A549 (cell line): ENCODE results near the gene MORC3. TPM values are rescaled to one million over a fixed set of nuclear protein-coding genes. Genes with fewer than 3 reads are reported as not detected.
"Not testable (repeated sequence)": the region's sequence is repeated elsewhere in the genome, so short reads cannot be mapped to it uniquely, and the experiment has no call there.

Experiments
- ATAC-seq, 2 experiments: fragments of 200-7000 bp in 1 of 2; fragments of >200 bp in 1 of 2; cut with Nextera tagmentation in 1 of 2; cut with Tn5 transposase in 1 of 2; 3 replicates each; pipeline versions ENCODE4 v1.8.0 to v1.9.1; 2018 to 2020; ENCODE audit warnings: mild to moderate bottlenecking in 1 of 2, moderate library complexity in 1 of 2
- CTCF ChIA-PET: fragments of 300-600 bp; sonication (Branson Sonifier 250); formaldehyde crosslinking; extraction: SDS; loops from one replicate; lab custom pipeline; 2021; ENCODE audit warnings: antibody characterized with exemption, inconsistent platforms; lab: Yijun Ruan, JAX
- POLR2A ChIA-PET: fragments of 350-600 bp; formaldehyde crosslinking; extraction: SDS; loops from one replicate; lab custom pipeline; 2021; ENCODE audit warnings: antibody characterized with exemption, inconsistent platforms; lab: Yijun Ruan, JAX
- DNase-seq, 2 experiments: peaks; one replicate each; pipeline versions ENCODE4 v3.0.0 to v3.0.0-alpha.2; 2011 to 2016; ENCODE audit warnings: low read depth in 1 of 2, low spot score in 1 of 2
- FAIRE-seq: peaks from 2 replicates; lab custom pipeline; 2011; peaks lifted over from hg19 to GRCh38; lab: Jason Lieb, UNC
- H3K27ac ChIP-seq, 2 experiments: fragments of >200 bp; sonication (Bioruptor Twin); formaldehyde crosslinking; 3 replicates each; pipeline ENCODE4 v1.5.1; 2016 to 2017
- H3K4me1 ChIP-seq: fragments of >200 bp; sonication (Bioruptor Twin); formaldehyde crosslinking; 3 replicates; pipeline ENCODE4 v1.6.1; 2016
- H3K4me2 ChIP-seq: fragments of >200 bp; sonication (Bioruptor Twin); formaldehyde crosslinking; 3 replicates; pipeline ENCODE4 v1.6.1; 2016
- H3K4me3 ChIP-seq: fragments of >200 bp; sonication (Bioruptor Twin); formaldehyde crosslinking; 3 replicates; pipeline ENCODE4 v1.5.1; 2016
- H3K9me3 ChIP-seq: fragments of >200 bp; sonication (Bioruptor Twin); formaldehyde crosslinking; 3 replicates; pipeline ENCODE4 v1.6.1; 2016
- ATOH8 ChIP-seq: fragments of 250-450 bp; sonication (Bioruptor Pico); IDR thresholded peaks from 2 replicates; pipeline ENCODE4 v1.5.0; 2020; ENCODE audit warnings: low read depth, mild to moderate bottlenecking, moderate library complexity
- BCL3 ChIP-seq: fragments of >200 bp; sonication (Bioruptor Twin); formaldehyde crosslinking; IDR thresholded peaks from 3 replicates; pipeline ENCODE4 v1.6.1; 2016
- CBX2 ChIP-seq: fragments of 200-600 bp; sonication (generic); IDR thresholded peaks from 2 replicates; pipeline ENCODE4 v1.6.1; 2016; ENCODE audit warnings: low read depth, mild to moderate bottlenecking, borderline replicate concordance
- ELK1 ChIP-seq: fragments of 150-350 bp; IDR thresholded peaks from 2 replicates; pipeline ENCODE4 v1.6.1; 2014; ENCODE audit warnings: low read depth, mild to moderate bottlenecking, low read length
- FOSB ChIP-seq: fragments of 250-450 bp; sonication (Bioruptor Pico); IDR thresholded peaks from 2 replicates; pipeline ENCODE4 v1.5.0; 2020; ENCODE audit warnings: mild to moderate bottlenecking, moderate library complexity
- FOSL2 ChIP-seq, 2 experiments: fragments of 450-650 bp in 1 of 2; fragments of >200 bp in 1 of 2; sonication (Bioruptor Twin) in 1 of 2; formaldehyde crosslinking; IDR thresholded peaks; 2 replicates each; pipeline versions ENCODE4 v1.5.0 to v1.6.1; 2016 to 2020; ENCODE audit warnings: mild to moderate bottlenecking in 1 of 2, moderate library complexity in 1 of 2
- HES2 ChIP-seq: fragments of >200 bp; sonication (Bioruptor Twin); formaldehyde crosslinking; IDR thresholded peaks from 2 replicates; pipeline ENCODE4 v1.6.1; 2016
- JUNB ChIP-seq: fragments of >200 bp; sonication (Bioruptor Twin); formaldehyde crosslinking; IDR thresholded peaks from 2 replicates; pipeline ENCODE4 v1.6.1; 2016
- KDM1A ChIP-seq: fragments of 200-600 bp; sonication (generic); IDR thresholded peaks from 2 replicates; pipeline ENCODE4 v1.6.1; 2016; ENCODE audit warnings: low read depth, mild to moderate bottlenecking
- KDM5A ChIP-seq: fragments of 200-600 bp; sonication (generic); IDR thresholded peaks from 2 replicates; pipeline ENCODE4 v1.6.1; 2016; ENCODE audit warnings: antibody characterized with exemption, mild to moderate bottlenecking
- MAFK ChIP-seq: fragments of 450-650 bp; IDR thresholded peaks from 2 replicates; pipeline ENCODE4 v1.6.1; 2014; ENCODE audit not compliant: partially characterized antibody
- MAX ChIP-seq: IDR thresholded peaks from 2 replicates; pipeline ENCODE4 v1.6.1; 2012
- MAZ ChIP-seq: fragments of 150-350 bp; IDR thresholded peaks from 2 replicates; pipeline ENCODE4 v1.6.1; 2014; ENCODE audit warnings: antibody characterized with exemption, low read depth, low read length, borderline replicate concordance
- NFE2L2 ChIP-seq: fragments of 150-350 bp; conservative IDR thresholded peaks from 2 replicates; pipeline ENCODE4 v1.6.1; 2014; ENCODE audit warnings: low read length
- NPAS2 ChIP-seq: fragments of 250-450 bp; sonication (Bioruptor Pico); IDR thresholded peaks from 2 replicates; pipeline ENCODE4 v1.8.0; 2022; ENCODE audit warnings: mild to moderate bottlenecking, moderate library complexity, borderline replicate concordance
- PHF8 ChIP-seq: fragments of 200-600 bp; sonication (generic); IDR thresholded peaks from 2 replicates; pipeline ENCODE4 v1.6.1; 2016; ENCODE audit warnings: low read depth, mild to moderate bottlenecking, antibody characterized with exemption, moderate library complexity, borderline replicate concordance
- POLR2A ChIP-seq: IDR thresholded peaks from 2 replicates; pipeline ENCODE4 v1.6.1; 2012; ENCODE audit warnings: mild to moderate bottlenecking, low read length
- POLR2AphosphoS2 ChIP-seq: conservative IDR thresholded peaks from 2 replicates; pipeline ENCODE4 v1.6.1; 2012; ENCODE audit warnings: low read length, improper control_type of control experiment, inconsistent platforms
- RAD21 ChIP-seq, 2 experiments: fragments of >200 bp in 1 of 2; sonication (Bioruptor Twin) in 1 of 2; formaldehyde crosslinking in 1 of 2; IDR thresholded peaks in 1 of 2; conservative IDR thresholded peaks in 1 of 2; 2 replicates in 1 of 2; 3 replicates in 1 of 2; pipeline ENCODE4 v1.6.1; 2012 to 2018; ENCODE audit warnings: inconsistent platforms in 1 of 2
- RCOR1 ChIP-seq: fragments of 150-350 bp; IDR thresholded peaks from 2 replicates; pipeline ENCODE4 v1.6.1; 2014; ENCODE audit warnings: antibody characterized with exemption, low read length, low read depth
- REST ChIP-seq: fragments of 200-600 bp; sonication (generic); IDR thresholded peaks from 2 replicates; pipeline ENCODE4 v1.6.1; 2016; ENCODE audit warnings: antibody characterized with exemption, mild to moderate bottlenecking, moderate library complexity
- RNF2 ChIP-seq: fragments of 200-600 bp; sonication (generic); IDR thresholded peaks from 2 replicates; pipeline ENCODE4 v1.6.1; 2016; ENCODE audit warnings: low read depth, mild to moderate bottlenecking, antibody characterized with exemption, moderate library complexity, borderline replicate concordance
- SREBF2 ChIP-seq: fragments of 450-650 bp; IDR thresholded peaks from 2 replicates; pipeline ENCODE4 v1.6.1; 2014; ENCODE audit warnings: mild to moderate bottlenecking, moderate library complexity
- ZSCAN20 ChIP-seq: fragments of 250-450 bp; sonication (Bioruptor Pico); IDR thresholded peaks from 2 replicates; pipeline ENCODE4 v1.8.0; 2022; ENCODE audit warnings: mild to moderate bottlenecking, moderate library complexity
- WGBS: methylation state at CpG from one replicate; pipeline ENCODE4 v1.1.6; 2017; ENCODE audit errors: missing lambda C conversion rate; 5-methylcytosine and 5-hydroxymethylcytosine counted together
- polyA plus RNA-seq, 4 experiments: library from polyadenylated mRNA; depleted of rRNA in 3 of 4; stranded (reverse); fragments of >200 nt; fragmentation: RNase III in 1 of 4; extraction: RNeasy Plus Mini Kit Qiagen cat#74134 plus additional on column Dnase treatment in 1 of 4; gene quantifications; 2 replicates in 3 of 4; 3 replicates in 1 of 4; pipeline ENCODE4 v1.2.3, GENCODE V29; 2011 to 2017

MORC3 gene
- polyA plus RNA-seq, 2 of the 4 experiments (the other 2 are of a cell fraction) = 9.7 to 21.5 TPM

- DNase-seq (no peak), ATAC-seq (no peak), FAIRE-seq (no peak)
- WGBS = 80% methylated on average over 9 of the region's 9 CpGs
- peaks cover 12% of the 10 kb centered on the region; the same call in 2 of the 3 replicates for H3K4me1 ChIP-seq
- H3K27ac ChIP-seq = peak overlapping the region; percentile 58 to 77; a peak in 5 of 6 replicates
- CTCF ChIA-PET = interaction anchor here (0.6 kb wide), 1 partner anchor 253 kb away, joined by 3 read pairs; no protein-coding TSS in a partner anchor
- 0 out of 3 replicates have a peak overlapping the region, but pooled peaks have one; percentile 15 for H3K4me2 ChIP-seq
- H3K4me3 ChIP-seq = no peak overlapping the region
- POLR2A ChIA-PET = interaction anchor here (0.6 kb wide), 1 partner anchor 10 kb away, joined by 12 read pairs; no protein-coding TSS in a partner anchor
- H3K9me3 ChIP-seq = no peaks in the 10 kb centered on the region
- no peak for TF ChIP-seq REST
- peak; percentile 82 for TF ChIP-seq MAFK
- TF ChIP-seq POLR2AphosphoS2 = no peak
- peak; percentile 79 for TF ChIP-seq NFE2L2
- no peak for TF ChIP-seq KDM5A
Measured at GRCh38 chr21:36381841-36382589, 62.0 kb downstream of the MORC3 start.

GRCh38 chr21:36382722-36383121 is 62.7 kb downstream of the MORC3 start:
- peaks cover 12% of the 10 kb centered on the region; the same call in 2 of the 3 replicates for H3K4me1 ChIP-seq
- DNase-seq, H3K9me3 ChIP-seq, FAIRE-seq, ATAC-seq, H3K4me3 ChIP-seq: not testable (repeated sequence)
- POLR2A ChIA-PET = interaction anchor here (0.6 kb wide), 1 partner anchor 11 kb away, joined by 12 read pairs; no protein-coding TSS in a partner anchor
- CTCF ChIA-PET = interaction anchor here (0.6 to 1.3 kb wide), 2 partner anchors 229 to 253 kb away, joined by 3 to 6 read pairs; no protein-coding TSS in a partner anchor
- 88% methylated on average over 10 of the region's 10 CpGs for WGBS
- peak overlapping the region in 1 of 2 experiments; percentile 77; a peak in 3 of 6 replicates for H3K27ac ChIP-seq
- 0 out of 3 replicates have a peak overlapping the region, but pooled peaks have one; percentile 15 for H3K4me2 ChIP-seq

GRCh38 chr21:36384885-36385232 is 64.9 kb downstream of the MORC3 start:
- peak overlapping the region; percentile 81; the same call in 2 of the 3 replicates for H3K4me3 ChIP-seq
- POLR2A ChIA-PET = no interaction called here
- no peaks in the 10 kb centered on the region for H3K9me3 ChIP-seq
- DNase-seq = no peak
- peak; percentile 26 to 48; a peak in 4 of 6 replicates for ATAC-seq
- H3K27ac ChIP-seq = peak overlapping the region in 1 of 2 experiments; percentile 94; a peak in 1 of 6 replicates
- no peak for FAIRE-seq
- CTCF ChIA-PET = interaction anchor here (0.6 to 0.9 kb wide), 2 partner anchors 55 to 592 kb away, joined by 3 to 5 read pairs; no protein-coding TSS in a partner anchor
- H3K4me1 ChIP-seq = peaks cover 12% of the 10 kb centered on the region; the same call in 2 of the 3 replicates
- peak overlapping the region; percentile 75 for H3K4me2 ChIP-seq
- WGBS = 33% methylated on average over 8 of the region's 8 CpGs
- TF ChIP-seq HES2 (no peak), JUNB (no peak), FOSL2 (IDR thresholded peaks at IDR 0.05) (no peak), FOSL2 (CRISPR knock-in tag; IDR thresholded peaks at IDR 0.05) (no peak), CBX2 (no peak), KDM1A (no peak), ZSCAN20 (CRISPR knock-in tag) (no peak), POLR2A (no peak), RNF2 (no peak), RAD21 (conservative IDR thresholded peaks at IDR 0.05 in 1 of 2, IDR thresholded peaks at IDR 0.05 in 1 of 2) (no peak), MAX (no peak), RCOR1 (no peak), MAZ (no peak), BCL3 (no peak), FOSB (CRISPR knock-in tag) (no peak), ATOH8 (no peak), NPAS2 (CRISPR knock-in tag) (no peak), PHF8 (no peak), ELK1 (no peak), SREBF2 (no peak)
